ENCODE measurements around the gene POLR1C.
"Not testable (repeated sequence)": the region's sequence is repeated elsewhere in the genome, so short reads cannot be mapped to it uniquely, and the experiment has no call there.

The POLR1C gene

DNA sequence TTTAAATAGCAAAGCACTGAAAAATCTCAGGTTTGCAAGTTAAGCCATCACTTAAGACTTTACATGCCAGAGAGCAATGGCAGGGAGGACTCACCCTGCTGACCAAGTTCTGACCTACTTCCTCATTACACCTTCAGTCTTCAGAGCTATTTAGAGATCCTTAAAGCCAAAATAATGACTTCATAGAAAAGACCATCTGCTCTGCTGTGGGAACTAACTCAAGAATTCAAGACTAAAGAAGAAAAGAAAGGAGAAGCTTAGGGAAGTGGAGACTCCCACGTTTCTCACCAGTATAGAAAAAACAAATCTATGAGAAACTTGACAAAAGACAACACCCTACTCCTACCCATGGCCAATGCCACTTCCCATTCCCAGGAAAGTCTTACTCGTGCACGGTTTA, 30.3 kb downstream of the POLR1C start:
- Histone ChIP-seq H2AFZ (ENCODE audit: low read depth, low read length, severe bottlenecking) (no peak overlapping the region), H3K9me2 (replicated peaks; ENCODE audit: insufficient read depth, low read length) (no peaks in the 10 kb centered on the region), H3K9me3 (ENCODE audit: insufficient read depth, low read length) (no peaks in the 10 kb centered on the region), H3F3A (ENCODE audit: insufficient read depth) (0 out of 2 replicates have a peak, but pooled peaks cover 3% of the 10 kb centered on the region), H3K27ac (ENCODE audit: low read depth, low read length) (no peak overlapping the region), H3K79me2 (ENCODE audit: insufficient read depth, low read length) (no peaks in the 10 kb centered on the region), H3K27me3 (ENCODE audit: low read length) (no peaks in the 10 kb centered on the region), H4K20me1 (ENCODE audit: low read depth, low read length) (no peaks in the 10 kb centered on the region), H3K36me3 (ENCODE audit: low read length) (peaks cover 68% of the 10 kb centered on the region), H3K4me2 (ENCODE audit: low read depth, low read length, poor library complexity, severe bottlenecking) (no peak overlapping the region), H3K4me3 (ENCODE audit: insufficient read depth, low read length, poor library complexity, severe bottlenecking) (no peak overlapping the region), H3K9ac (ENCODE audit: low read length) (no peak overlapping the region)
- TF ChIP-seq, protein P1, sequence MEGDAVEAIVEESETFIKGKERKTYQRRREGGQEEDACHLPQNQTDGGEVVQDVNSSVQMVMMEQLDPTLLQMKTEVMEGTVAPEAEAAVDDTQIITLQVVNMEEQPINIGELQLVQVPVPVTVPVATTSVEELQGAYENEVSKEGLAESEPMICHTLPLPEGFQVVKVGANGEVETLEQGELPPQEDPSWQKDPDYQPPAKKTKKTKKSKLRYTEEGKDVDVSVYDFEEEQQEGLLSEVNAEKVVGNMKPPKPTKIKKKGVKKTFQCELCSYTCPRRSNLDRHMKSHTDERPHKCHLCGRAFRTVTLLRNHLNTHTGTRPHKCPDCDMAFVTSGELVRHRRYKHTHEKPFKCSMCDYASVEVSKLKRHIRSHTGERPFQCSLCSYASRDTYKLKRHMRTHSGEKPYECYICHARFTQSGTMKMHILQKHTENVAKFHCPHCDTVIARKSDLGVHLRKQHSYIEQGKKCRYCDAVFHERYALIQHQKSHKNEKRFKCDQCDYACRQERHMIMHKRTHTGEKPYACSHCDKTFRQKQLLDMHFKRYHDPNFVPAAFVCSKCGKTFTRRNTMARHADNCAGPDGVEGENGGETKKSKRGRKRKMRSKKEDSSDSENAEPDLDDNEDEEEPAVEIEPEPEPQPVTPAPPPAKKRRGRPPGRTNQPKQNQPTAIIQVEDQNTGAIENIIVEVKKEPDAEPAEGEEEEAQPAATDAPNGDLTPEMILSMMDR (IDR thresholded peaks at IDR 0.05; ENCODE audit: insufficient read depth, low read length, poor library complexity, severe bottlenecking), result no peak

DNA sequence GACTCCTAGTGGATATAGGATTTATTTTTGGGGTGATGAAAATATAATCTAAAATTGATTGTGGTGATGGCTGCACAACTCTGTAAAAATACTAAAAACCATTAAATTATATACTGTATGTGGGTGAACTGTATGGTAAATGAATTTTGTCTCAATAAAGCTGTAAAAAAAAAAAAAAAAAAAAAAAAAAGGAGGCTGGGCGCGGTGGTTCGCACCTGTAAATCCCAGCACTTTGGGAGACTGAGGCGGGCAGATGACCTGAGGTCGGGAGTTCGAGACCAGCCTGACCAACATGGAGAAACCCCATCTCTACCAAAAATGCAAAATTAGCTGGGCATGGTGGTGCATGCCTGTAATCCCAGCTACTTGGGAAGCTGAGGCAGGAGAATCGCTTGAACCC, 40.7 kb downstream of the POLR1C start:
- not testable (repeated sequence) for H3K9ac ChIP-seq (ENCODE audit: low read length)
- H3K36me3 ChIP-seq (ENCODE audit: low read length), result peaks cover 70% of the 10 kb centered on the region

DNA sequence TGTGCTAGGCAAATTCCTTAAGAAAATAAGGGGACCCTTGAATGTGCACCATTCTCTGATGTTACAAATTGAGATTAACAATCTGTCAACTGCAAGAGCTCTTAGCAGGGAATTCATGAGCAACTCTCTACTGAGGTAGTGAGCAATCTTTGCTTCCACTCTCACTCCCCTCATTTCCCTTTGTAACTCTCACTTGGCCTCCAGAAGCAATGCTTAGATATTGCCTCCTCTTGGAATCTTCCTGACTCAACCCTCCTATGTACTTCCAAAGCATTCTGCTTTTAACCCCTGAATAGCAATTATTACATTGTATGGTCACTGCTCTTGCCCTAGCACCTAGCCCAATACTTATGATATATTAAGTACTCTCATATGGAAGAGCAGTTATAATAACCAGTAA, 42.4 kb downstream of the POLR1C start:
- Histone ChIP-seq H3K9ac (ENCODE audit: low read length) (no peak overlapping the region), H3F3A (ENCODE audit: insufficient read depth) (peaks cover 4% of the 10 kb centered on the region; the same call in 1 of the 2 replicates), H3K4me2 (ENCODE audit: low read depth, low read length, poor library complexity, severe bottlenecking) (no peak overlapping the region), H3K79me2 (ENCODE audit: insufficient read depth, low read length) (no peaks in the 10 kb centered on the region), H3K27me3 (ENCODE audit: low read length) (no peaks in the 10 kb centered on the region), H3K36me3 (ENCODE audit: low read length) (peaks cover 76% of the 10 kb centered on the region), H2AFZ (ENCODE audit: low read depth, low read length, severe bottlenecking) (no peak overlapping the region), H3K4me3 (ENCODE audit: insufficient read depth, low read length, poor library complexity, severe bottlenecking) (no peak overlapping the region), H3K9me2 (replicated peaks; ENCODE audit: insufficient read depth, low read length) (no peaks in the 10 kb centered on the region), H3K9me3 (ENCODE audit: insufficient read depth, low read length) (no peaks in the 10 kb centered on the region), H4K20me1 (ENCODE audit: low read depth, low read length) (no peaks in the 10 kb centered on the region), H3K27ac (ENCODE audit: low read depth, low read length) (no peak overlapping the region)
- TF ChIP-seq, protein P1 (IDR thresholded peaks at IDR 0.05; ENCODE audit: insufficient read depth, low read length, poor library complexity, severe bottlenecking), result no peak
- TF ChIP-seq EZH2phosphoT487 (conservative IDR thresholded peaks at IDR 0.05; ENCODE audit: low read length), result no peak

More for the DNA sequence above, 40.7 kb downstream of the POLR1C start:
- not testable (repeated sequence) for H3K27me3 ChIP-seq (ENCODE audit: low read length); H3K9me2 ChIP-seq (replicated peaks; ENCODE audit: insufficient read depth, low read length); H3K27ac ChIP-seq (ENCODE audit: low read depth, low read length); H3K4me2 ChIP-seq (ENCODE audit: low read depth, low read length, poor library complexity, severe bottlenecking); H3K4me3 ChIP-seq (ENCODE audit: insufficient read depth, low read length, poor library complexity, severe bottlenecking); H3K79me2 ChIP-seq (ENCODE audit: insufficient read depth, low read length); H3F3A ChIP-seq (ENCODE audit: insufficient read depth); H3K9me3 ChIP-seq (ENCODE audit: insufficient read depth, low read length); H4K20me1 ChIP-seq (ENCODE audit: low read depth, low read length); H2AFZ ChIP-seq (ENCODE audit: low read depth, low read length, severe bottlenecking)

DNA sequence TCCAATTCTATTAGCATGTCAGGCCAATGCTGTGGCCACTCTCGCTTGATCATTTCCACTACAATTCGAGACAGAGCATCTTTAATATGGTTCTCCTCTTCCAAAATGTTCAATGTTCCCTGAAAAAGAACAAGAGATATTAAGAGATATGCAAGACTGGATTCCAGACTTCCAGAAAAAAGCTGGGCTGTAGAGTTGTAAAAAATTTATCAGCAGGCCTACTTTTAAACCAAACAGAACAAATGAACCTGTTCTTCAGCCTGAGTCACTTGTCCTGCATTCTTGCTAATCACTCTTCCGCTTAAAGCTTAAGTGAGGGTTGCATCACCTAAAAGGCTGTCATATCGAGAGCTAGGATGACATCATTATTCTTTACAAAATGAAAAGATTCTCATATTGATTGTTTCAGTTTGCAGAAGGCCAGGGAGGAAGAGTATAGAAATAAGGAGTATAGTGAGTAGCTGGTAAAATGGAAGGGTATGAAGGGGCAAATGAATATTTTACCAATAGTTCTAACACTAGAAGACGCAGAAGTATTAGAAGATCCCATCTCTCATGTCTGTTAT, 54.1 kb downstream of the POLR1C start:
- H3K4me2 ChIP-seq (ENCODE audit: low read depth, low read length, poor library complexity, severe bottlenecking), result no peak overlapping the region
- H3K36me3 ChIP-seq (ENCODE audit: low read length), result peaks cover 48% of the 10 kb centered on the region
- H3K79me2 ChIP-seq (ENCODE audit: insufficient read depth, low read length), result peaks cover 37% of the 10 kb centered on the region
- H3K4me3 ChIP-seq (ENCODE audit: insufficient read depth, low read length, poor library complexity, severe bottlenecking), result no peak overlapping the region
- TF ChIP-seq, protein P1 (IDR thresholded peaks at IDR 0.05; ENCODE audit: insufficient read depth, low read length, poor library complexity, severe bottlenecking), result no peak
- TF ChIP-seq EZH2phosphoT487 (conservative IDR thresholded peaks at IDR 0.05; ENCODE audit: low read length), result no peak
- no peaks in the 10 kb centered on the region for H4K20me1 ChIP-seq (ENCODE audit: low read depth, low read length)
- H3K27me3 ChIP-seq (ENCODE audit: low read length), result no peaks in the 10 kb centered on the region
- H3K9me2 ChIP-seq (replicated peaks; ENCODE audit: insufficient read depth, low read length), result no peaks in the 10 kb centered on the region
- H2AFZ ChIP-seq (ENCODE audit: low read depth, low read length, severe bottlenecking), result no peak overlapping the region
- H3K9ac ChIP-seq (ENCODE audit: low read length), result no peak overlapping the region
- no peaks in the 10 kb centered on the region for H3K9me3 ChIP-seq (ENCODE audit: insufficient read depth, low read length)
- peaks cover 18% of the 10 kb centered on the region; the same call in 1 of the 2 replicates for H3F3A ChIP-seq (ENCODE audit: insufficient read depth)
- no peak overlapping the region for H3K27ac ChIP-seq (ENCODE audit: low read depth, low read length)
